Mesenchymal stem cell (in vitro differentiated cells and primary cell): ENCODE data around the gene MTMR1.

ENCODE experiments used
- DNase-seq: peaks from one replicate; pipeline ENCODE4 v3.0.0-alpha.2; 2013
- H2AFZ ChIP-seq: one replicate; pipeline ENCODE4 v1.6.1; 2013; ENCODE audit warnings: low read depth, mild to moderate bottlenecking, control low read depth, inconsistent platforms, low read length, moderate library complexity
- H2AK5ac ChIP-seq: 2 replicates; pipeline ENCODE4 v1.6.1; 2013; ENCODE audit warnings: low read length, moderate library complexity, mild to moderate bottlenecking, inconsistent platforms; ENCODE audit not compliant: severe bottlenecking
- H2BK120ac ChIP-seq: one replicate; pipeline ENCODE4 v1.6.1; 2013; ENCODE audit warnings: low read depth, mild to moderate bottlenecking, inconsistent platforms, low read length, moderate library complexity
- H2BK12ac ChIP-seq, 2 experiments: one replicate each; pipeline ENCODE4 v1.6.1; 2013; ENCODE audit warnings: inconsistent platforms in 2 of 2, low read length in 2 of 2, mild to moderate bottlenecking in 2 of 2, moderate library complexity in 2 of 2, control low read depth in 1 of 2
- H2BK15ac ChIP-seq: one replicate; pipeline ENCODE4 v1.6.1; 2013; ENCODE audit warnings: mild to moderate bottlenecking, low read depth, inconsistent platforms; ENCODE audit not compliant: poor library complexity, severe bottlenecking
- H2BK5ac ChIP-seq: 2 replicates; pipeline ENCODE4 v1.6.1; 2013; ENCODE audit warnings: low read depth, mild to moderate bottlenecking, low read length, control low read depth, inconsistent platforms; ENCODE audit not compliant: poor library complexity, severe bottlenecking
- H3K14ac ChIP-seq, 2 experiments: one replicate each; pipeline ENCODE4 v1.6.1; 2013; ENCODE audit warnings: inconsistent platforms in 2 of 2, low read length in 2 of 2, control low read depth in 1 of 2, mild to moderate bottlenecking in 1 of 2, moderate library complexity in 1 of 2
- H3K18ac ChIP-seq, 2 experiments: one replicate each; pipeline ENCODE4 v1.6.1; 2013; ENCODE audit warnings: inconsistent platforms in 2 of 2, low read length in 2 of 2, control low read depth in 1 of 2, low read depth in 1 of 2, mild to moderate bottlenecking in 1 of 2
- H3K23ac ChIP-seq, 2 experiments: one replicate each; pipeline ENCODE4 v1.6.1; 2013; ENCODE audit warnings: inconsistent platforms in 2 of 2, low read length in 2 of 2, mild to moderate bottlenecking in 2 of 2, moderate library complexity in 2 of 2, control low read depth in 1 of 2
- H3K27ac ChIP-seq: 2 replicates; pipeline ENCODE4 v1.5.1; 2013; ENCODE audit warnings: mild to moderate bottlenecking, moderate library complexity, low read length, control low read depth, inconsistent platforms; ENCODE audit not compliant: poor library complexity, severe bottlenecking
- H3K27me3 ChIP-seq, 2 experiments: 2 replicates each; pipeline versions ENCODE4 v1.6.1 to v1.7.0; 2013; ENCODE audit warnings: low read length in 2 of 2, mild to moderate bottlenecking in 2 of 2, moderate library complexity in 2 of 2, control low read depth in 1 of 2, inconsistent platforms in 1 of 2; ENCODE audit not compliant: control insufficient read depth in 1 of 2, insufficient read depth in 1 of 2
- H3K36me3 ChIP-seq, 2 experiments: 2 replicates each; pipeline versions ENCODE4 v1.6.1 to v1.7.0; 2013; ENCODE audit warnings: low read length in 2 of 2, control low read depth in 1 of 2, inconsistent platforms in 1 of 2, low read depth in 1 of 2, mild to moderate bottlenecking in 1 of 2; ENCODE audit not compliant: insufficient read depth in 2 of 2, control insufficient read depth in 1 of 2
- H3K4ac ChIP-seq, 2 experiments: one replicate each; pipeline ENCODE4 v1.6.1; 2013; ENCODE audit warnings: inconsistent platforms in 2 of 2, low read length in 2 of 2, mild to moderate bottlenecking in 2 of 2, moderate library complexity in 2 of 2, control low read depth in 1 of 2, low read depth in 1 of 2
- H3K4me1 ChIP-seq: 2 replicates; pipeline ENCODE4 v1.6.1; 2013; ENCODE audit warnings: low read depth, low read length, control low read depth; ENCODE audit not compliant: control insufficient read depth, insufficient read depth
- H3K4me2 ChIP-seq: 2 replicates; pipeline ENCODE4 v1.6.1; 2013; ENCODE audit warnings: low read length, mild to moderate bottlenecking, inconsistent platforms; ENCODE audit not compliant: poor library complexity, severe bottlenecking
- H3K4me3 ChIP-seq, 2 experiments: 2 replicates each; pipeline versions ENCODE4 v1.5.1 to v1.7.0; 2013; ENCODE audit warnings: low read length in 2 of 2, mild to moderate bottlenecking in 2 of 2, control low read depth in 1 of 2, low read depth in 1 of 2; ENCODE audit not compliant: insufficient read depth in 1 of 2
- H3K79me1 ChIP-seq: replicated peaks from 2 replicates; pipeline ENCODE4 v1.6.1; 2013; ENCODE audit warnings: mild to moderate bottlenecking, control low read depth, low read length, inconsistent platforms; ENCODE audit not compliant: poor library complexity, severe bottlenecking
- H3K9ac ChIP-seq: 2 replicates; pipeline ENCODE4 v1.7.0; 2013; ENCODE audit warnings: mild to moderate bottlenecking, low read length, moderate library complexity
- H3K9me3 ChIP-seq: 2 replicates; pipeline ENCODE4 v1.7.0; 2013; ENCODE audit warnings: mild to moderate bottlenecking, low read length; ENCODE audit not compliant: control insufficient read depth
- H4K8ac ChIP-seq: one replicate; pipeline ENCODE4 v1.6.1; 2013; ENCODE audit warnings: inconsistent platforms, mild to moderate bottlenecking, low read length, moderate library complexity
- H4K91ac ChIP-seq: one replicate; pipeline ENCODE4 v1.6.1; 2013; ENCODE audit warnings: mild to moderate bottlenecking, low read length, inconsistent platforms
- WGBS: methylation state at CpG from one replicate; pipeline ENCODE4 v1.1.7; 2013; ENCODE audit warnings: mixed read lengths; 5-methylcytosine and 5-hydroxymethylcytosine counted together

The MTMR1 gene

DNA sequence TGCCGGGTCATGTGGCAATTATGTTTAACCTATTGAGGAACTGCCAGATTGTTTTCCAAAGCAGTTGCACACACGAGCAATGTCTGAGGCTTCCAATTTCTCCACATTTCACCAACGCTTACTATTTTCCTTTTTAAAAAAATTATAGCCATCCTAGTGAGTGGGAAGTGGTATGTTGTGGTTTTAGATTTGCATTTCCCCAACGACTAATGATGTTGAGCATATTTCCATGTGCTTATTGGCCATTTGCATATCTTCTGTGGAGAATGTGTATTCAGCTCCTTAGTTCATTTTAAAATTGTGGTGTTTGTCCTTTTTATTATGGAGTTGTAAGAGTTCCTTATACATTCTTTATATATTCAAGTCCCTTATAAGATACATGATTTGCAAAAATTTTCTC, 60.2 kb downstream of the MTMR1 start:
- H3K4ac ChIP-seq = no peak overlapping the region
- peaks cover 3 to 23% of the 10 kb centered on the region in 2 experiments for H3K36me3 ChIP-seq
- H3K18ac ChIP-seq = no peak overlapping the region
- no peak overlapping the region for H4K8ac ChIP-seq
- no peaks in the 10 kb centered on the region for H3K9me3 ChIP-seq
- H4K91ac ChIP-seq = no peak overlapping the region
- H3K27me3 ChIP-seq = peaks cover 0 to 11% of the 10 kb centered on the region in 2 experiments
- no peak overlapping the region for H3K4me3 ChIP-seq
- no peak overlapping the region for H3K9ac ChIP-seq
- WGBS = no CpG with 5 or more reads among the region's 4 CpGs
- H3K4me1 ChIP-seq = no peaks in the 10 kb centered on the region
- H2BK5ac ChIP-seq = no peak overlapping the region
- H2BK12ac ChIP-seq = no peak overlapping the region
- H3K4me2 ChIP-seq = no peak overlapping the region
- H3K27ac ChIP-seq = no peak overlapping the region
- H2BK15ac ChIP-seq = no peak overlapping the region
- H2AFZ ChIP-seq = no peak overlapping the region
- H3K14ac ChIP-seq = no peak overlapping the region
- no peak overlapping the region for H2BK120ac ChIP-seq
- DNase-seq = no peak
- H3K79me1 ChIP-seq = no peaks in the 10 kb centered on the region
- H3K23ac ChIP-seq = no peak overlapping the region
- H2AK5ac ChIP-seq = no peak overlapping the region

DNA sequence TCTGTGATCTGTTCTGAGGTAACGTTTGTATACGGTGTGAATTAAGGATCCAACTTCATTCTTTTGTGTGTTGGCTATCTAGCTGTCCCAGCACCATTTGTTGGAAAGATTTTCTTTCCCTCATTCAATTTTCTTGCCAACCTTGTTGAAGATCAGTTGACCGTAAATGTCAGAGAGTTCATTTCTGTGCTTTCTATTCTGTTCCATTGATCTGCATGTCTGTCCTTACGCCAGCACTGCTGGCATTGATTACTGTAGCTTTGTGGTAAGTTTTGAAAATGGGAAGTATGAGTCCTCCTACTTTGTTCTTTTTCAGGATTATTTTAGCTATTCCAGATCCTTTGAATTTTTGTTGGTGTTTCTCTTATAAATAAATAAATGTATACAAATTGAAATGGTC, 60.8 kb downstream of the MTMR1 start:
- Histone ChIP-seq H2BK15ac (no peak overlapping the region), H3K9me3 (no peaks in the 10 kb centered on the region), H2BK12ac (no peak overlapping the region), H3K36me3 (peaks cover 3 to 23% of the 10 kb centered on the region in 2 experiments), H3K4me1 (no peaks in the 10 kb centered on the region), H3K27ac (no peak overlapping the region), H3K27me3 (peaks cover 0 to 11% of the 10 kb centered on the region in 2 experiments), H2AFZ (no peak overlapping the region), H4K91ac (no peak overlapping the region), H3K14ac (no peak overlapping the region), H3K79me1 (no peaks in the 10 kb centered on the region), H3K9ac (no peak overlapping the region), H3K18ac (no peak overlapping the region), H2AK5ac (no peak overlapping the region), H3K23ac (no peak overlapping the region), H3K4ac (no peak overlapping the region), H2BK120ac (no peak overlapping the region), H3K4me2 (no peak overlapping the region), H4K8ac (no peak overlapping the region), H2BK5ac (no peak overlapping the region), H3K4me3 (no peak overlapping the region)
- DNase-seq = no peak
- 100% methylated on average over 1 of the region's 4 CpGs for whole genome bisulfite sequencing

DNA sequence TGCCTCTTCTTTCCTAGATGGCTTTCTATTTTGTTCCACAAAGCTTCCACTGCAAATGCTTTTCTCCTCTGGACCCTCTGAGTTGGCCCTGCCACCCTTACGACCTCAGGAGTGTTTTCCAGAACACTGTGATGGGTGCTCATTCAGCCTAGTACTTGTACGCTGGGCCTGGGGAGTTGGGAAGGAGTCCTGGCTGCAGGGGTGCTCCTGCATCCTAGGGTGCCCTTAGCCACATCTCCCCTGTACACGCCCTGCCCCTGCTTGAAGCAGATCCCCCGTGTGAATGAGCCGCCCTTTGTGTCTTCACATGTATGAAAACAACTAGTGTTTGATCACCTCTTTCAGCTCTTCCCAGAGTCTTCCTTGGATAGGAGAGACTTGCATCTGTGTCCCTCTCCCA, 64.2 kb downstream of the MTMR1 start:
- 97% methylated on average over 5 of the region's 5 CpGs for WGBS
- no peaks in the 10 kb centered on the region for H3K9me3 ChIP-seq
- no peak overlapping the region for H3K4me3 ChIP-seq
- H3K18ac ChIP-seq = no peak overlapping the region
- H2BK5ac ChIP-seq = no peak overlapping the region
- H3K36me3 ChIP-seq = peaks cover 0 to 22% of the 10 kb centered on the region in 2 experiments
- H4K91ac ChIP-seq = no peak overlapping the region
- no peak overlapping the region for H4K8ac ChIP-seq
- no peak overlapping the region for H3K4ac ChIP-seq
- H2AFZ ChIP-seq = no peak overlapping the region
- H2BK15ac ChIP-seq = no peak overlapping the region
- no peak overlapping the region for H3K9ac ChIP-seq
- H2BK120ac ChIP-seq = no peak overlapping the region
- H3K27me3 ChIP-seq = no peaks in the 10 kb centered on the region
- no peak overlapping the region for H3K4me2 ChIP-seq
- no peak overlapping the region for H2BK12ac ChIP-seq
- peaks cover 1% of the 10 kb centered on the region for H3K79me1 ChIP-seq
- peaks cover 9% of the 10 kb centered on the region for H3K4me1 ChIP-seq
- no peak overlapping the region for H3K23ac ChIP-seq
- DNase-seq = no peak
- H3K14ac ChIP-seq = no peak overlapping the region
- H3K27ac ChIP-seq = no peak overlapping the region
- H2AK5ac ChIP-seq = no peak overlapping the region

DNA sequence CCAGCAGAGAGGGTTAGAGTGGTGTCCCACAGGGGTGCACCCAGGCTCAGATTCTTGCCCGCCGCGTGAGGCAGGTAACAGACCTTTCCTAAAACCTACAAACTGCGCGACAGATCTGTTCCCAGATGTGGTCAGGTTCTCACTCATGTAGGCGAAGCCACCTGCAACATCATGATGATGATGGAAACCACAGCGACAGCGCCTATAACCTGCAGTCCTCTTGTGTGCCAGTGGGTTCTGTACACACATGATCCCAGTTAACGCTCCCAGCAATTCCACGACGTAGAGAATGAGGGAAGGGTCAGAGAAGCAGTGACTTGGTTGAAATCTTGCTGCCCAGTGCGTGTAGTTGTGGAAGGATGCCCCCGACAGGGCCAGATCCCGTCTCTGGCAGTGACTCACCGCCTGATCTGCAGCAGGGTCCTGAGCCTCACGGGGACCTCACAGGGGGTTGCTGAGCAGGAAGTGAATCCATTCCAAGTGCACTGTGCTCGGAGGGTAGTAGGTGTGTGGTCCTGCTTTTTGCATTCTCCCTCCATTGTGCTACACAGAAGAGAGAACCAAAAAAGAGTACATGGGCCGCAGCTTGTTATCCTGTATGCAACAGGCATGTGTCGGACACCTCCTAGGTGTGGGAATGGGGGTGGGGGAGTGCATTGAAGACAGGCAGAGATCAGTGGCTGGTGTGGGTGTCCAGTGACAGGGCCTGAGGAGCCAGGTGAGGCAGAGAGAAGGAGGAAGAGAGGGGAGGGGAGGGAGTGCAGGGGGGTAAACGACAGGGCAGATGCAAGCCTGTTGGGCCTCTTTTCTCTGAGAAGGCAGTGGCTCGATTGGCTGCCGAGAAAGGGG, 66.6 kb downstream of the MTMR1 start:
- no peak overlapping the region for H3K14ac ChIP-seq
- peaks cover 6 to 34% of the 10 kb centered on the region in 2 experiments for H3K36me3 ChIP-seq
- peaks cover 1% of the 10 kb centered on the region for H3K79me1 ChIP-seq
- no peak overlapping the region for H2BK120ac ChIP-seq
- no peak overlapping the region for H2AK5ac ChIP-seq
- 77% methylated on average over 17 of the region's 22 CpGs for WGBS
- H3K9ac ChIP-seq = no peak overlapping the region
- H2BK5ac ChIP-seq = no peak overlapping the region
- H3K18ac ChIP-seq = no peak overlapping the region
- H3K4me1 ChIP-seq = peaks cover 9% of the 10 kb centered on the region
- no peak overlapping the region for H3K4me3 ChIP-seq
- H3K4ac ChIP-seq = no peak overlapping the region
- no peak overlapping the region for H2BK12ac ChIP-seq
- no peak overlapping the region for H4K8ac ChIP-seq
- H3K27me3 ChIP-seq = no peaks in the 10 kb centered on the region
- no peak overlapping the region for H2BK15ac ChIP-seq
- no peak for DNase-seq
- H4K91ac ChIP-seq = no peak overlapping the region
- H2AFZ ChIP-seq = no peak overlapping the region
- H3K27ac ChIP-seq = no peak overlapping the region
- H3K9me3 ChIP-seq = no peaks in the 10 kb centered on the region
- H3K4me2 ChIP-seq = no peak overlapping the region
- no peak overlapping the region for H3K23ac ChIP-seq
